GM21825 (cell line): ENCODE data around the gene LRIG1.

ENCODE experiments used
- ATAC-seq: cut with Tn5 transposase; IDR thresholded peaks from one replicate; pipeline ENCODE4 v1.9.1; 2021; ENCODE audit warnings: mild to moderate bottlenecking, moderate library complexity; ENCODE audit not compliant: unreplicated experiment

LRIG1 gene

GRCh38 chr3:66504850-66505641 is 4.2 kb upstream of the LRIG1 start:
- no peak for ATAC-seq

GRCh38 chr3:66502981-66503380 is 2.2 kb upstream of the LRIG1 start:
- no peak for ATAC-seq

DNA sequence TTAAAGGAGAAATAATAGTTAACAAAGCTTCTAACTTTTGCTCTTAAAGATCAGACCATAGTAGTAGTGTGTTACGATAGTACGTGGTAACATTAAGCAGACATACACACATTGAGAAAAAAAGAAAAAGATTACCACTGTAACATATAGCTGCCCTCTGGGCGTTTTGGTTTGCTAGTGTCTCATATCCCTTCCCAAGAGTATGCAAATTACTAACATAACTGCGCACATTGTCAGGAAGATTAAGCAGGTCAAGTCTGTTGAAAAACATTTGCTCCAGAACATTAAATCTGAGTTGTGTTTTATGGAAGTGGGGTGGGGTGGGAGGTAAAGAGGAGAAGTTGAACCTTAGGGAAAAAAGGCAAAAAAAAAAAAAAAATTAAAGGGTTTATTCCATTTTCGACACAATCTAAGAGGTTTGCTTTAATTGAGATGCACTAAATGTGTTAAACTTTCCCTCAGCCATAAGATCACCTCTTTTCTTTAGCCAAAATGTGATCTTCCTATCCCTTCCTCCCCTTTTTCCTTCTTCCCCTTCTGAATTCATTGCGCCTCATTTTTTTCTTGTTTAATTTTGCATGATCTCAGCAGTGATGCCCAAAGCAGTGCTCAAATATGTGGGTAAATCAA is 1.5 kb upstream of the LRIG1 start:
- ATAC-seq: no peak

DNA sequence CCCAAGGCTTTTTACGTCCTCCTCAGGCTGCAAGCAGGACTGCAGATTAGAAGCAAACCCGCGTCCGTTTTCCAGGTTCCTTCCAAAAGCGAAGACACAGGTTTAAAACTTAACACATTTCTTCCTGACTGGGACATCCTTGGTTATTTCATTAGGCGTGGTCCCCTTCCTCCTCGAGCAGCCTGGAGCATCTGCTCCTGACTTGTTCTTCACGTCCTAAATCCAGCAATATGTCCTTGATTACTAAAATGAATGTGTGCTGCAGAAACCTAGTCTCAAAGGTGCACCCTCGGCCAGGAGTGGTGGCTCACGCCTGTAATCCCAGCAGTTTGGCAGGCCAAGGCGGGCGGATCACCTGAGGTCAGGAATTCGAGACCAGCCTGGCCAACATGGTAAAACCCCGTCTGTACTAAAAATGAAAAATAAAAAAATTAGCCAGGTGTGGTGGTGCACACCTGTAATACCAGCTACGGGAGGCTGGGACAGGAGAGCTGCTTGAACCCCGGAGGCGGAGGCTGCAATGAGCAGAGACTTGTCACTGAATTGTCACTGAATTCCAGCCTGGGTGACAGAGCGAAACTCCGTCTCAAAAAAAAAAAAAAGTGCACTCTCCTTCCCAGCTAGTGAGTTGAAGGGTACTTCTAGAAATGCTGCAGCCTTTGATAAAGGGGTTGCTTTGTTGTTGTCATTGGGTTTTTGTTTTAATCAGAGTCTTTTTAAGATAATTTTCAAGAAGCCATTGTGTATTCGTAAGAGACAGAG is 842 bp upstream of the LRIG1 start:
- ATAC-seq: no peak

- ATAC-seq: peak; percentile 12
These were observed 794 bp downstream of the LRIG1 start for GRCh38 chr3:66499881-66500575.

DNA sequence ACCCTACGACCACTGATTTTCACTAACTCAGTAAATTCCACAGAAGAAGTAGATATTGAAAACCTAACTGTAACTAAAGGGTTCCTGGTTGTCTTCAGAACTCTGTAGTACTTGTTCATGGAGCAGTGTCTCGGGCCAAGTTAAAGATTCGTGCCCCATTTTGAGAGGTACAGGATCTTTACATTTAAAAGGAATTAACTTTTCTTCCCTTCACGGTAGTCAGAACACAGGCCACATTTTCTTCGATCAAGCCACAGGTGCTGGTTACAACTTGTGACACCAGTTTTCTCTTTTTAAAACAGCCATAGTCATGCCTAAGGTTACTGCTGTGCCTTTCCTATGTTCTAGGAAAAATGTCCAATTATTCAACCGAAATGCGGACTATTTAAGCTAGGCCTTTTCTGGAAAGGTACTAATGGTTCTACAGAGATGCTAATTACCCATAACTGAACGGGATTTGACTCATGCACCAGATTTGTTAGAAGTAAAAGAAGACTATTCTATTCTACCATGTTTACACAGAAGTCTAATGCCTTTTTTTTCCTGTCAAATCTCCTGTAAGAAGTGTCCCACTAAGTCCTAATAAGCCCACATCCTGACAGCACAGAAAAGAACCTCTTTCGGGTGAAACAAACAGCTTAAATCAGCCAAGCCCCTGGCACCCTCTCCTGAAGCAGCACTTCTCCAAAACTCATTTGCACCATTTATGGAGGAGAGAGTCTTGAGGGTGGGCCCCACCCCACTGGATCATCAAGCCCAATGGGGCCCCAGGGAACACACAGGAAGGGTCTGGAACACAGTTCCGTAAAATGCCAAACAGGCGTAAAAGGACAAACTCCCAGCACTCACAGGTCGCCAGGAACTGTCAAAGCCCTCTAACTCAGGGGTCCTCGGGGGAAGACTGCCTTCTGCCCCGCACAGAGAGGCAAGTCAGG is 1.9 kb downstream of the LRIG1 start:
- no peak for ATAC-seq

- no peak for ATAC-seq
These were observed 2.7 kb downstream of the LRIG1 start for GRCh38 chr3:66497985-66498671.

DNA sequence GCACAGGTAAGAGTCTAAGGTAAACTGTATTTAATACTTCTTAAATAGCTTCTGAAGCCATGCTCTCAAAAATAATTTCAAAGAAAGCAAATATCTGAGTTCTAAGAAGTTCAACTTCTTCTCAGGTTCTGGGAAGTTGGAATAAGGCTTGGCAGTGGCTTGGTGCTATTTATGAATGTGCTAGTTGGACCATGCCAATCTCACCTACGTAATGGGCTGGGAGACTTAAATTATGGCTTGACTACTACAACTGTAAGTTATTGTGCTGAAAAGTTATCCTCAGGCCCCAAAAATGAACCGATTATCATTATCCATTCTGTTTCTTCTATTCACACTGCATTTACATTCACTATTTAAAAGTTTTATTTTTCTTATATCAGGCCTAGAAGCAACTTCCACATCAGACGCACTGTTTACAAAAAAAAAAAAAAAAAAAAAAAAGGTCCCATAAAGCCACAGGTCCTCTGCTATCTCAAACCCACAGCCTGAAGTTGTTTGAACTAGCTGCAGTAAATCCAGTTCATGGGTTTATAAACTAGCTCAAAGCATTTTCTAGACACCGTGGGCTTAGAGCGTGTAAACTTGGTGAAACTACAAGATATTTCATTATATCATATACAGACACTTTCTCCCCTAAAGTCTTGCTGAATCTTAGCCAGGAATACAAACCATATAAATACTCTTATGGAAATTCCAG is 3.4 kb downstream of the LRIG1 start:
- ATAC-seq: no peak

- no peak for ATAC-seq
These were observed 4.1 kb downstream of the LRIG1 start for GRCh38 chr3:66496746-66497145.

GRCh38 chr3:66496301-66496700 is 4.5 kb downstream of the LRIG1 start:
- no peak for ATAC-seq

DNA sequence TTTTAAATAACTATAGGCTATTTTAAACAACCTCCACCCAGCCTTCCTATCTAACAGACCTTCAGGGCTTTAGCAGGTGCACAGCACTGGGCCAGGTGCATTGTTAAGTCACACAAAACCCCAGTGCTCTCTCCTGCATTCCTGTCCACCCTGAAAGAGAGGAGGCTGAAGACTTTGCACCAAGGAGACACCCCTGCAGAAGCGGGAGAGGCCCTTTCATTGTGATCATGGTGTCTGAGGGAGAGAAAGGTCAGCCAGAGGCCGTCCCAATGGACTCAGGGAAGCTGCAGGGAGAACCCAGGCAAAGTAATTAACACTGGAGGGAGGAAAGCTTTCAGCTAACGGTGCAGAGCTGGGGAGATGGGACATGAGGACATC is 5.2 kb downstream of the LRIG1 start:
- no peak for ATAC-seq

- ATAC-seq: no peak
These were observed 5.7 kb downstream of the LRIG1 start for GRCh38 chr3:66494959-66495667.

GRCh38 chr3:66493458-66494099 is 7.2 kb downstream of the LRIG1 start:
- ATAC-seq: no peak

GRCh38 chr3:66492672-66493071 is 8.2 kb downstream of the LRIG1 start:
- no peak for ATAC-seq

DNA sequence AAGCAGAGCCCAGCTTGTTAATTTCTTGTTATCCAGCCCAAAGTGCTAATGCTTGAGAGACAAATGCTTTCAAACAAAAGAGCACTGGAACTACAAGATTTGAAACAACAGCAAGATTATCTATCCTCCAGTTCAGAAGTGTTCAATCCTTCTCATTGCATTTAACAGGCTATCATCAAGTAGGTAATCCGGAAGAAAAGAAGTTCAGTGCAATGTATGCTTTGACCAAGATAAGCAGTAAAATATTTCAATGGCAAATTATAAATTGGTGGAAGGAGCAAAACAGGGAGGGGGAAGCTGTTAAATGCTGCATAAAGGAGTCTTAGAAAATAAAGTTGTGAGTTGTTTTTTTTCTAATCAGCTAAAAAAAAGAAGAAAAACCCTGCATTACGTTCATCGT is 8.8 kb downstream of the LRIG1 start:
- no peak for ATAC-seq

GRCh38 chr3:66490984-66491383 is 9.8 kb downstream of the LRIG1 start:
- ATAC-seq: no peak

GRCh38 chr3:66490214-66490613 is 10.6 kb downstream of the LRIG1 start:
- ATAC-seq: peak; percentile 48

GRCh38 chr3:66489581-66489980 is 11.2 kb downstream of the LRIG1 start:
- ATAC-seq: no peak
